ENCODE results near the gene AP2B1.
"Not testable (repeated sequence)": the region's sequence is repeated elsewhere in the genome, so short reads cannot be mapped to it uniquely, and the experiment has no call there.

The AP2B1 gene

DNA sequence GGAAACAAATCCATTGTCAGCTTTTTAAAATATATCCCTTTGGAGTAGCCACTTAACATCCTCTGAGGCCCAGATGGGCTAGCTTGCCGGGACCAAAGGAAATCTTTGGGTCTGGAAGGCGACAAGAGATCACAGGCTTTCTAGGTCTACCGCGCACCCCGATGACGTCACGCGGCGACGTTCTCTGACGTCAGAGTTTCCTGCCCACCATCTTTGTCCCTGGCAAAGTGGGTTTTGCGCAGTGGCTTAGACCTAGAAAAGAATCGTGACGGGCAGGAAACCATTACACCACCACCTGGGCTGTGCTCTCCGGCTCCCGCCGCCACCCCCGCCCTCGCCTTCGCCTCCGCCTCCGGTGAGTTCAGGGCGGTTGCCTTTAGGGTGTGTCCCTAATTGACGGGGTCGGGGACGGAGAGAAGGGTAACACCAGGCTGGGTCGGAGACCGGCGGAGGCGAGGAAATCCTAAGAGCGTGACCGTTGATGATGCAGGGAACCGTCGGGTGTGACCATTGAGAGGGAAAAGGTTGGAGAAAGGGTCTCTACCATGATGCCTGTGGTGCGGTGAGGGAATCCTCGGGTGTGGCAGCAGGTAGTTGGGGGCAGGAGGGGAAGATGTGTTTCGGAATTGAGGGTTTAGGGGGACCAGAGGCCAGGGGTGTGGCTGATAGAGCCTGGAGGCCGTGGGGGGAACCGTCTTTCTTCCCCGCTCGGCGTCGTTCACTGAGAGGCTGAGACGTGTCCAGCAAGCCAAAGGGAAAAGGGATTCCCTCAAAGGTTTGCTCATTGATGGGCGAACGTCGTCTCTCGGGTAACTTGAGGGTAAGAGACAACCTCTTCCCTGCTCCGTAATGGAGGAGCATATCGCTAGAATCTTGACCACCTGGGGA, at the start of gene AP2B1:
TSS of gene AP2B1 (plus strand) at position 249 of the 888 bp plus-strand sequence. CDS start 6,709 bp downstream, outside the sequence.
- peak; percentile 97 for DNase-seq (ENCODE audit: low spot score)

DNA sequence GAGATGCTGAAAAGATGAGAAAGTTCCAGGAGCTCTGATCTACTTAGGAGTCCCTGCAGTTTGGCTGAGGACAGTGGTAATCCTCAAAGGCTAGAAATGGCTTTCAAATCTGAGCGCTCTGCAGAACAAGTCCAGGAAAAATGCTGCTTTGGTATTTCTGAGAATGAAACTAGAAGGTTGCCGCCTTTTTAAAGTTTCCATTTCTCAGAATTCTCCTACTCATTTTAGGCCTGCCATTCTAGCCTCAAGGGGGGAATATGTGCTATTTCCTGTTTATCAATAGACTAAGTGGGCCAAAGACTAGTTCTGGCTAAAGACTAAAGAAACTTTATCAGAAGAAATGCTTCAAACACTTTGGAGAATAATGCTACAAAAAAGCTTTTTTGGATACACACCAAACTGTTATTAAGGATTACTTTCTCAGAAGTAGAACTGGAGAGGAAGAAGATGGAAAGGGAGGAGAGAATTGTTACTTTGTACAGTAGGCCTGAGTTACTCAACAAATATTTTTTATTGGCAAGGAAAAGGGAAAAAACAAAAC, 49.5 kb upstream of the AP2B1 start, which contains the start of gene SLFN12L:
TSS of gene SLFN12L (minus strand) at position 78 of the 541 bp plus-strand sequence. CDS start 15,314 bp downstream, outside the sequence.
- no peak for DNase-seq (ENCODE audit: low spot score)

GRCh38 chr17:35539659-35540026, 47.5 kb upstream of the AP2B1 start:
- DNase-seq (ENCODE audit: low spot score), result no peak

DNA sequence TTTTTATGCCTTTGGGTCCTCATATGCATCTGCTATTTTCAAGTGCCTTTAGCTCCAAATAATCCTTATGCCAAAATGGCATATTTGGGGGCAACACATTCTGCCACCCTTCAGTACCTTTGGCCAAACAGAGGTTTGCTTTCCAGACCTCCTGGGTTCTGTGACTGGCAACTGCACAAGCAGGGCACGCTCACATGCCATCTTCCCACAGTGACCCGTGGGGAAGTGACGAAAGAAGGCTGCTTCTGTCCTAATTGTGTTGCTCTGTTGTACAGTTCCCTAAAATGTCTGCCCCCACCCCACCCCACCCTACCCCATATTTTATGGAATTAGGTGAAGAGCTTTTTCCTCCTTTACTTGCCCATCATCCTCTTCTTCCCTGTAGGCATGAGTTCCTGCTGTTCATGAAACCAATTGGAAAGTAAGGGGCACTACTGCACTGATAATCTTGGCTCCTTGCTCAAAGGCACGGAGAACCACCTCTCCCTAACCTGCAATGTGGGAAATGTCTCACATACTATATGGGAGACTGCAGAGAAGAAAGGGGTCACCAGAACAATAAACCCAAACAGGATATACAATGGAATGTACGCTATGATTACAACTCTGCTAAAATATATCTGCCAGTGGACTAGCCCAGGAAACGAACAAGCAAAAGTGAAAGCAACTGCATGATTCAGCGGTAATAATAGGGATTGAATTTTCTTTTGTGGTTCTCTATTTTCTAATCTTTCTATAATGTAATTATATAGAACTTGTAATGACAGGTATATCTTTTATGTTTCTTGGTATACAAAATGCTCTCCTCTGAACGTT, 46.3 kb upstream of the AP2B1 start:
- DNase-seq (ENCODE audit: low spot score), result peak; percentile 42

DNA sequence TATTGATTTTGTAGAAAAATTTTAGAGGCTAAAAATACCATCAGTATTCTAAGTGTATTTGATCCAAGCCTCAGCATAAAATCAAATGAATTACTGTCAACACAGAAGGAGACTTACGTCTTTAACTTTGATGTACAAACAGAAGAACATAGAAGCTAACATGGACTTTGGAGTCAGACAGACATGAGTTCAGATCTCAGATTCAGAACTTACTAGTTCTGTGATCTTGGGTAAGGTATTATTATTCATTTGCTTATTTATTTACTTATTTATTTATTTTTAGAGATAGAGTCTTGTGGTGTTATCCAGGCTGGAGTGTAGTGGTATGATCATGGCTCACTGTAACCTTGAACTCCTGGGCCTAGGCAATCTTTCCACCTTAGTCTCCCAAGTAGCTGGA, 45.7 kb upstream of the AP2B1 start:
- no peak for DNase-seq (ENCODE audit: low spot score)

- no peak for DNase-seq (ENCODE audit: low spot score)
Observed at GRCh38 chr17:35542990-35543389, 44.1 kb upstream of the AP2B1 start.

GRCh38 chr17:35543856-35544255, 43.3 kb upstream of the AP2B1 start:
- no peak for DNase-seq (ENCODE audit: low spot score)

DNA sequence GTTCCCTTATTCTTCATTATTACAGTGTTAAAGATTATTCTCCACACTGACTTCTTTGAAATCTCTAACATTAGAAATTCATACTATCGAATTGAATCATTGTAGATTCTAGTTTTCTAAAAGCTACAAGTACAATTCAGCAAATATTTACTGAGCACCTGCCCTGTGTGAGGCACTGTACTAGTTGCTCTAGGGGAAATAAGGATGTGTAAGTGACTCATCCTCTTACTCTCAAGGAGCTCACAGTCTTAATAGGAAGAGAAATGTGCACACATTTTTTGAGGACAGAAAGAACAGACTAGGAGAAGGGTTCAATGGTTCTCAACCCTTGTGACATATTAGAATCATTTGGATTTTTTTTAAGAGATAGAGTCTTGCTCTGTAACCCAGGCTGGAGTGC, 42.0 kb upstream of the AP2B1 start:
- DNase-seq (ENCODE audit: low spot score), result no peak

GRCh38 chr17:35546487-35546886, 40.6 kb upstream of the AP2B1 start:
- DNase-seq (ENCODE audit: low spot score), result no peak

- DNase-seq (ENCODE audit: low spot score), result no peak
Observed at GRCh38 chr17:35548208-35548810, 38.8 kb upstream of the AP2B1 start.

GRCh38 chr17:35548978-35549377, 38.1 kb upstream of the AP2B1 start:
- no peak for DNase-seq (ENCODE audit: low spot score)

GRCh38 chr17:35553310-35553709, 33.8 kb upstream of the AP2B1 start:
- no peak for DNase-seq (ENCODE audit: low spot score)

- no peak for DNase-seq (ENCODE audit: low spot score)
Observed at GRCh38 chr17:35554668-35555067, 32.5 kb upstream of the AP2B1 start.

- no peak for DNase-seq (ENCODE audit: low spot score)
Observed at GRCh38 chr17:35555691-35556090, 31.4 kb upstream of the AP2B1 start.

- DNase-seq (ENCODE audit: low spot score), result no peak
Observed at GRCh38 chr17:35557353-35557752, 29.8 kb upstream of the AP2B1 start.

GRCh38 chr17:35559495-35560210, 27.5 kb upstream of the AP2B1 start:
- DNase-seq (ENCODE audit: low spot score), result no peak

DNA sequence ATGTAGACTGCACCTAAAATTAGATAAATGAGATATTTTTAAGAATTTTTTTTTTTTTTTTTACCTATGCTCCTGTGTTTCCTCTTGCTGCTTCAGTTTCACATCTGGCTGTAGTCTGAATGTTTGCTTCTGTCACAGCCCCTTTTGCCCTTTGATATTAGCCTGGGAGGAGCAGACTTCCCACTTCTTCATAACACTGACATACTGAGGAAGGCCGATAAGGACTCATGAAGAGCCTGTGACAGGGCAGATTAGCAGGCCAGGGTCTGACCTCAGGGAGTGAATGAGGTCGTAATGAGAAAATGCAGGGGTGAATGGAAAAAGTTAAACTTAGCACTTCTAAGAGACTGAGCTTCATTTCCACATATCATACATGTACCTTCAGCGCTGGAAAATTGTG, 26.4 kb upstream of the AP2B1 start, which contains the start of gene SLFN14:
TSS of gene SLFN14 (minus strand) at position 117 of the 400 bp plus-strand sequence. CDS start 2,757 bp downstream, outside the sequence.
- no peak for DNase-seq (ENCODE audit: low spot score)

GRCh38 chr17:35563181-35563580, 23.9 kb upstream of the AP2B1 start:
- not testable (repeated sequence) for DNase-seq (ENCODE audit: low spot score)

GRCh38 chr17:35566968-35567367, 20.2 kb upstream of the AP2B1 start:
- DNase-seq (ENCODE audit: low spot score), result no peak

DNA sequence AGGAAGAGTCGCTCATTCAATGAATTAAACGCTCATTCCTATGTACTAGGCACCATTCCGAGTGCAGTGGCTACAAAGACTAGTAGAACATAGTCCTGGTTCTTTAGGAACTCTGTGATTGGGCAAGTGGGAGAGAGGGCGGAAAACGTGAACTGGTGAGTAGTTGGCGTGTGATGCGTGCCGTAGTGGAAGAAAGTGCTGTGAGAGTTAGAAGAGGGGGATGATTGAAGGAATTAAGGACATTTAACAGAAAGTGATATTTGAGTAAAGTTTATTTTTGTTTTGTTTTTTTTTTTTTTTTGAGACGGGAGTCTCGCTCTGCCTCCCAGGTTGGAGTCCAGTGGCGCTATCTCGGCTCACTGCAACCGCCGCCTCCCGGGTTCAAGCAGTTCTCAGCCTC, 18.6 kb upstream of the AP2B1 start:
- peak; percentile 56 for DNase-seq (ENCODE audit: low spot score)

- no peak for DNase-seq (ENCODE audit: low spot score)
Observed at GRCh38 chr17:35569405-35569804, 17.7 kb upstream of the AP2B1 start.
